Hepatocyte (in vitro differentiated cells): ENCODE data around the gene GLCCI1.

Source experiments
- EZH2 ChIP-seq: fragments of 200-600 bp; sonication (generic); IDR thresholded peaks from 2 replicates; pipeline ENCODE4 v1.6.1; 2016; ENCODE audit warnings: antibody characterized with exemption, mild to moderate bottlenecking, borderline replicate concordance
- TF ChIP-seq, protein P1 (sequence below): fragments of 200-600 bp; sonication (generic); IDR thresholded peaks from 2 replicates; pipeline ENCODE4 v1.5.1; 2016; ENCODE audit warnings: antibody characterized with exemption, mild to moderate bottlenecking; ENCODE audit not compliant: poor library complexity

- TF ChIP-seq, protein P1, sequence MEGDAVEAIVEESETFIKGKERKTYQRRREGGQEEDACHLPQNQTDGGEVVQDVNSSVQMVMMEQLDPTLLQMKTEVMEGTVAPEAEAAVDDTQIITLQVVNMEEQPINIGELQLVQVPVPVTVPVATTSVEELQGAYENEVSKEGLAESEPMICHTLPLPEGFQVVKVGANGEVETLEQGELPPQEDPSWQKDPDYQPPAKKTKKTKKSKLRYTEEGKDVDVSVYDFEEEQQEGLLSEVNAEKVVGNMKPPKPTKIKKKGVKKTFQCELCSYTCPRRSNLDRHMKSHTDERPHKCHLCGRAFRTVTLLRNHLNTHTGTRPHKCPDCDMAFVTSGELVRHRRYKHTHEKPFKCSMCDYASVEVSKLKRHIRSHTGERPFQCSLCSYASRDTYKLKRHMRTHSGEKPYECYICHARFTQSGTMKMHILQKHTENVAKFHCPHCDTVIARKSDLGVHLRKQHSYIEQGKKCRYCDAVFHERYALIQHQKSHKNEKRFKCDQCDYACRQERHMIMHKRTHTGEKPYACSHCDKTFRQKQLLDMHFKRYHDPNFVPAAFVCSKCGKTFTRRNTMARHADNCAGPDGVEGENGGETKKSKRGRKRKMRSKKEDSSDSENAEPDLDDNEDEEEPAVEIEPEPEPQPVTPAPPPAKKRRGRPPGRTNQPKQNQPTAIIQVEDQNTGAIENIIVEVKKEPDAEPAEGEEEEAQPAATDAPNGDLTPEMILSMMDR: no peak
- TF ChIP-seq EZH2: no peak
Measured at GRCh38 chr7:7972128-7972527, 3.5 kb downstream of the GLCCI1 start.
